Breast epithelium (tissue), 4 donors: ENCODE data around the gene C4BPB. TPM values are rescaled to one million over a fixed set of nuclear protein-coding genes. Genes with fewer than 3 reads are reported as not detected.

Experiments
- DNase-seq, 2 donors: peaks; one replicate each; pipeline ENCODE4 v3.0.0-alpha.2; 2019; ENCODE audit warnings: low spot score in 2 of 2
- H3K27ac ChIP-seq, 2 donors: fragments of 200-600 bp; sonication (generic) in 1 of 2; one replicate each; pipeline ENCODE4 v1.5.1; 2016 to 2019; ENCODE audit warnings: mild to moderate bottlenecking in 1 of 2
- H3K27me3 ChIP-seq, 2 donors: fragments of 200-600 bp; sonication (generic) in 1 of 2; one replicate each; pipeline versions ENCODE4 v1.5.1 to v1.6.0; 2017 to 2019; ENCODE audit warnings: control low read depth in 1 of 2, mild to moderate bottlenecking in 1 of 2
- H3K36me3 ChIP-seq: fragments of 200-600 bp; one replicate; pipeline ENCODE4 v1.5.1; 2019
- H3K4me1 ChIP-seq, 2 donors: fragments of 200-600 bp; sonication (generic); one replicate each; pipeline ENCODE4 v1.5.1; 2016 to 2019; ENCODE audit warnings: control low read depth in 1 of 2
- H3K4me3 ChIP-seq, 3 donors: fragments of 200-600 bp; sonication (generic); 1 replicate in 2 of 3; 2 replicates in 1 of 3; pipeline ENCODE4 v1.5.1; 2016 to 2019; ENCODE audit warnings: mild to moderate bottlenecking in 3 of 3, moderate library complexity in 2 of 3
- H3K9me3 ChIP-seq, 2 donors: fragments of 200-600 bp; sonication (generic) in 1 of 2; one replicate each; pipeline ENCODE4 v1.5.1; 2016 to 2019; ENCODE audit warnings: control low read depth in 1 of 2
- POLR2A ChIP-seq: fragments of 450-650 bp; IDR thresholded peaks from one replicate; pipeline ENCODE4 v1.6.1; 2016; ENCODE audit warnings: antibody characterized with exemption, mild to moderate bottlenecking, moderate library complexity
- POLR2AphosphoS5 ChIP-seq, 3 donors: sonication (generic); formaldehyde crosslinking; IDR thresholded peaks; one replicate each; pipeline ENCODE4 v1.6.1; 2017; ENCODE audit warnings: antibody characterized with exemption in 3 of 3
- intact Hi-C: fragments of 100-400 bp; cut with DNase I; formaldehyde crosslinking; loops from one replicate; pipeline ENCODE4 v1.15.1; 2023; ENCODE audit warnings: low total_unique reads
- total RNA-seq, 3 donors: library from RNA; depleted of rRNA; stranded (reverse); fragments of >200 nt; gene quantifications; one replicate each; pipeline ENCODE4 v1.1.0, GENCODE V29; 2016
- TF ChIP-seq, protein P1 (sequence below), 3 donors: fragments of 450-650 bp; IDR thresholded peaks; one replicate each; pipeline ENCODE4 v1.5.1; 2016 to 2017; ENCODE audit warnings: antibody characterized with exemption in 3 of 3, mild to moderate bottlenecking in 3 of 3, moderate library complexity in 3 of 3

The C4BPB gene
- total RNA-seq, 3 donors from 2014 or later: 0.80 to 3.1 (median 0.98) TPM

- H3K27ac ChIP-seq: no peak overlapping the region
- no peaks in the 10 kb centered on the region for H3K27me3 ChIP-seq
- H3K9me3 ChIP-seq: no peaks in the 10 kb centered on the region
- H3K36me3 ChIP-seq: no peaks in the 10 kb centered on the region
- no peak for DNase-seq
- no peak overlapping the region for H3K4me3 ChIP-seq
- intact Hi-C loops: no loop called here
- no peaks in the 10 kb centered on the region for H3K4me1 ChIP-seq
- no peak for TF ChIP-seq POLR2A
- TF ChIP-seq POLR2AphosphoS5 (IDR thresholded peaks at IDR 0.05): no peak
- TF ChIP-seq, protein P1, sequence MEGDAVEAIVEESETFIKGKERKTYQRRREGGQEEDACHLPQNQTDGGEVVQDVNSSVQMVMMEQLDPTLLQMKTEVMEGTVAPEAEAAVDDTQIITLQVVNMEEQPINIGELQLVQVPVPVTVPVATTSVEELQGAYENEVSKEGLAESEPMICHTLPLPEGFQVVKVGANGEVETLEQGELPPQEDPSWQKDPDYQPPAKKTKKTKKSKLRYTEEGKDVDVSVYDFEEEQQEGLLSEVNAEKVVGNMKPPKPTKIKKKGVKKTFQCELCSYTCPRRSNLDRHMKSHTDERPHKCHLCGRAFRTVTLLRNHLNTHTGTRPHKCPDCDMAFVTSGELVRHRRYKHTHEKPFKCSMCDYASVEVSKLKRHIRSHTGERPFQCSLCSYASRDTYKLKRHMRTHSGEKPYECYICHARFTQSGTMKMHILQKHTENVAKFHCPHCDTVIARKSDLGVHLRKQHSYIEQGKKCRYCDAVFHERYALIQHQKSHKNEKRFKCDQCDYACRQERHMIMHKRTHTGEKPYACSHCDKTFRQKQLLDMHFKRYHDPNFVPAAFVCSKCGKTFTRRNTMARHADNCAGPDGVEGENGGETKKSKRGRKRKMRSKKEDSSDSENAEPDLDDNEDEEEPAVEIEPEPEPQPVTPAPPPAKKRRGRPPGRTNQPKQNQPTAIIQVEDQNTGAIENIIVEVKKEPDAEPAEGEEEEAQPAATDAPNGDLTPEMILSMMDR (IDR thresholded peaks at IDR 0.05): no peak
These were observed 19.6 kb upstream of the C4BPB start for GRCh38 chr1:207069061-207069460.

GRCh38 chr1:207069858-207070506 lies 18.7 kb upstream of the C4BPB start:
- intact Hi-C loops: no loop called here
- Histone ChIP-seq H3K4me1 (peaks cover 0 to 4% of the 10 kb centered on the region in 2 donors), H3K9me3 (no peaks in the 10 kb centered on the region), H3K27me3 (no peaks in the 10 kb centered on the region), H3K27ac (no peak overlapping the region), H3K4me3 (no peak overlapping the region), H3K36me3 (no peaks in the 10 kb centered on the region)
- no peak for DNase-seq
- TF ChIP-seq, protein P1 (IDR thresholded peaks at IDR 0.05): no peak
- no peak for TF ChIP-seq POLR2A
- TF ChIP-seq POLR2AphosphoS5 (IDR thresholded peaks at IDR 0.05): no peak

GRCh38 chr1:207070811-207071210 lies 17.8 kb upstream of the C4BPB start:
- TF ChIP-seq, protein P1 (IDR thresholded peaks at IDR 0.05): no peak
- TF ChIP-seq POLR2A (no peak), POLR2AphosphoS5 (IDR thresholded peaks at IDR 0.05) (no peak)
- Histone ChIP-seq H3K4me1 (peaks cover 0 to 4% of the 10 kb centered on the region in 2 donors), H3K27me3 (no peaks in the 10 kb centered on the region), H3K4me3 (no peak overlapping the region), H3K36me3 (no peaks in the 10 kb centered on the region), H3K9me3 (no peaks in the 10 kb centered on the region), H3K27ac (no peak overlapping the region)
- no peak for DNase-seq
- intact Hi-C loops: no loop called here

DNA sequence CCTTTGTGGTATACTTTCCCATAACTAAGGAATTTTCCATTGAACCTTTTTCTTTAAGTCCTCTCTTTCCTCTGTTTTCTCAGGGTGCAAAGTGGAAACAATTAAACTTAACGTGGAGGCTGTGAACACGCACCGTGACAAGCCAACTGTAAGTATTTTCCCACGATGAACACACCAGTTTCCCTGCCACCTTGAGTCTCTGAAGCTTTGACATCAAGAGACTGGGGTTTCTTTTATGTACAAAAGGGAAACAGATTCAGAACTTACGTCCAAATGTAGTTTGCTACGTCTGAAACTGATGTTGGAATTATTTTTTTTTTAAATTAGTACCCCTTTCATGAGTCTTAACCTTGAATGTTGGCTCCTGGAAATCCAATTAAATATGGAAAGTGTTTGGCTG lies 17.2 kb upstream of the C4BPB start:
- intact Hi-C loops: no loop called here
- no peaks in the 10 kb centered on the region for H3K36me3 ChIP-seq

GRCh38 chr1:207072233-207072632 lies 16.4 kb upstream of the C4BPB start:
- no peak overlapping the region for H3K27ac ChIP-seq
- H3K27me3 ChIP-seq: no peaks in the 10 kb centered on the region
- TF ChIP-seq POLR2A: no peak
- TF ChIP-seq, protein P1 (IDR thresholded peaks at IDR 0.05): no peak
- no peak for TF ChIP-seq POLR2AphosphoS5 (IDR thresholded peaks at IDR 0.05)
- H3K36me3 ChIP-seq: no peaks in the 10 kb centered on the region
- no peak overlapping the region for H3K4me3 ChIP-seq
- peaks cover 0 to 4% of the 10 kb centered on the region in 2 donors for H3K4me1 ChIP-seq
- DNase-seq: no peak
- H3K9me3 ChIP-seq: no peaks in the 10 kb centered on the region
- intact Hi-C loops: no loop called here

More for the DNA sequence above, 17.2 kb upstream of the C4BPB start:
- Histone ChIP-seq H3K4me3 (no peak overlapping the region), H3K27me3 (no peaks in the 10 kb centered on the region), H3K4me1 (peaks cover 0 to 4% of the 10 kb centered on the region in 2 donors), H3K27ac (no peak overlapping the region), H3K9me3 (no peaks in the 10 kb centered on the region)
- TF ChIP-seq, protein P1 (IDR thresholded peaks at IDR 0.05): no peak
- TF ChIP-seq POLR2A (no peak), POLR2AphosphoS5 (IDR thresholded peaks at IDR 0.05) (no peak)
- no peak for DNase-seq
